Measurements from ENCODE around the gene GRM4. TPM values are rescaled to one million over a fixed set of nuclear protein-coding genes. Genes with fewer than 3 reads are reported as not detected.

The GRM4 gene
- total and polyA plus RNA-seq, 10 donors, result 0.02 to 0.26 (median 0.09) TPM; not detected in 3

DNA sequence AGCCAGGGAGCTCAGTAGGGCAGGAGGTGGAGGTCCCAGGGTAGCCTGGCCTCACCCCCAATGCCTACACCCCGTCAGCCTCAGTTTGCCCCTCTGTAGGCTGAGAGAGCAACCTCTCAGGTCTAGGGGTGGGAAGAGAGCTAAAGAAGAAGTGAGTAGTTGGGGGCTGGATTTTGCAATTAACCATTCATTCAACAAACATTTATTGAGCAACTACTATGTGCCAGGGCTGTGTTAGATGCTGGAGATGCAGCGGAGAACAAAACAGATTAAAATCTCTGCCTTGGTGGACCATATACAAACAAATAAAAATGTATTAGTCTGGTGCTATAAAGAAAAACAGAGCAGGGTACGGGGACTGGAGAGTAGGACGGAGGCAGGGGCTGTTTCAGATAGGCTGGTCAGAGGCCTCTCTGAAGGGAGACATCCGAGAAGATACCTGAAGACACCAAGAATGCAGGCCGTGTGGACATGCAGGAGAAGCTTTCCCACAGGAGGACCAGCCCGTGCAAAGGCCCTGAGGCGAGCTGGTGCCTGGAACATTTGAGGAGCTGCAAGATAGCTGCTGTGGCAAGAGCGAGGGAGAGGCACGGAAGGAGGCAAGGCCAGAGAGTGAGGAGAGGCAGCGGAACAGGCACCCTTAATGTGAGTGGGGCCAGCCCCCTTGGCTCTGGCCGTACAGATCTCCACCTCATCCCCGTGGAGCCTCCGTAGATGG lies 60.3 kb downstream of the GRM4 start:
- 87 to 94% (median 87%) methylated on average over 13 to 14 of the region's 14 CpGs for WGBS, 5 donors
- no peak overlapping the region for H3K4me3 ChIP-seq
- no peaks in the 10 kb centered on the region for H3K36me3 ChIP-seq
- no peak overlapping the region for H3K27ac ChIP-seq
- no peak for DNase-seq
- TF ChIP-seq POLR2A (IDR thresholded peaks at IDR 0.05) (no peak), POLR2AphosphoS5 (IDR thresholded peaks at IDR 0.05) (no peak)
- TF ChIP-seq, protein P1, sequence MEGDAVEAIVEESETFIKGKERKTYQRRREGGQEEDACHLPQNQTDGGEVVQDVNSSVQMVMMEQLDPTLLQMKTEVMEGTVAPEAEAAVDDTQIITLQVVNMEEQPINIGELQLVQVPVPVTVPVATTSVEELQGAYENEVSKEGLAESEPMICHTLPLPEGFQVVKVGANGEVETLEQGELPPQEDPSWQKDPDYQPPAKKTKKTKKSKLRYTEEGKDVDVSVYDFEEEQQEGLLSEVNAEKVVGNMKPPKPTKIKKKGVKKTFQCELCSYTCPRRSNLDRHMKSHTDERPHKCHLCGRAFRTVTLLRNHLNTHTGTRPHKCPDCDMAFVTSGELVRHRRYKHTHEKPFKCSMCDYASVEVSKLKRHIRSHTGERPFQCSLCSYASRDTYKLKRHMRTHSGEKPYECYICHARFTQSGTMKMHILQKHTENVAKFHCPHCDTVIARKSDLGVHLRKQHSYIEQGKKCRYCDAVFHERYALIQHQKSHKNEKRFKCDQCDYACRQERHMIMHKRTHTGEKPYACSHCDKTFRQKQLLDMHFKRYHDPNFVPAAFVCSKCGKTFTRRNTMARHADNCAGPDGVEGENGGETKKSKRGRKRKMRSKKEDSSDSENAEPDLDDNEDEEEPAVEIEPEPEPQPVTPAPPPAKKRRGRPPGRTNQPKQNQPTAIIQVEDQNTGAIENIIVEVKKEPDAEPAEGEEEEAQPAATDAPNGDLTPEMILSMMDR (IDR thresholded peaks at IDR 0.05 in 8 of 11, conservative IDR thresholded peaks at IDR 0.05 in 3 of 11), result no peak
- no peaks in the 10 kb centered on the region for H3K9me3 ChIP-seq
- H3K4me1 ChIP-seq, result no peaks in the 10 kb centered on the region
- peaks cover 0 to 3% (median 0%) of the 10 kb centered on the region in 7 donors for H3K27me3 ChIP-seq (replicated peaks in 1 of 7)
- intact Hi-C loops (cut with DNase I; ENCODE audit: low total_unique reads), result no loop called here

- Histone ChIP-seq H3K27me3 (replicated peaks in 1 of 7) (peaks cover 0 to 8% (median 0%) of the 10 kb centered on the region in 7 donors), H3K36me3 (no peaks in the 10 kb centered on the region), H3K4me3 (no peak overlapping the region), H3K9me3 (no peaks in the 10 kb centered on the region), H3K27ac (no peak overlapping the region), H3K4me1 (no peaks in the 10 kb centered on the region)
- no peak for TF ChIP-seq POLR2AphosphoS5 (IDR thresholded peaks at IDR 0.05)
- TF ChIP-seq, protein P1 (IDR thresholded peaks at IDR 0.05 in 8 of 11, conservative IDR thresholded peaks at IDR 0.05 in 3 of 11), result no peak
- TF ChIP-seq POLR2A (IDR thresholded peaks at IDR 0.05), result no peak
- intact Hi-C loops (cut with DNase I; ENCODE audit: low total_unique reads), result no loop called here
- DNase-seq, result no peak
- 59 to 82% (median 75%) methylated on average over 10 to 13 of the region's 13 CpGs for WGBS, 5 donors
Measured at GRCh38 chr6:34084591-34085290, 61.1 kb downstream of the GRM4 start.

DNA sequence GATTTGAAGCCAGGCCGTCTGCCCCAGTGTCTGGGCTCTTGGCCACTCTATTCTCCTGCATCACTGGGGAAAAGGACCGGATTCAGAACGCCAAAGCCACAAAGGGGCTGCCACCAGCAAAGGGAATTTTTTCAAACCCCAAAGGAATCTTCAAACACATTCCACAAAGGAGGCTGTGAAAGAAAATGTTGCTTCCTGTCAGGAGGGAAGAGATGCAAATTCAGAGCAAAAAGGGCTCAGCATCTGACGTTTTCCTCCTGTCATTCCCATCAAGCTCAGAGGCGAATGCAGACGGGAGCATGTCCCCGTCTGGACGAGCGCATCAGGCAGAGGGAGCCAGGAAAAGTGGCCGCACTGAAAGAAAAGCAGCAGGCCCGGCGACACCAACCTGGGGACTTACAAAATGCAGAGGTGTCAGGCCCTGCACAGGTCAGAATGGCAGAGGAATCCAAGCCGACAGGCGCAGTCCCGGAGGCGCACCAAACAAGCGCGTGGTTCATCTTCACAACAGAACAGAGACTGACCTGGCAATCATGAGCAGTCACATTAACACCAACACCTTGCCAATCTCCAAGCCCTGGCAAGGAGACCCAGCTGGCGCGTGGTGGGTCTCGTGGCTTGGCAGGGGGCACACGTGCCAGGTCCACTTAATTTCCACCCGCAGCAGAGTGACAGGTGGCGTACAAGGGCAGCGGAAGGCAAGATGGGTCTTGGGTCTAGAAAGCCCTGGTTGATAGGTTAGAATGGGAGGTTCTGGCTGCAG lies 62.8 kb downstream of the GRM4 start:
- 78 to 85% (median 81%) methylated on average over 24 to 25 of the region's 25 CpGs for WGBS, 5 donors
- intact Hi-C loops (cut with DNase I; ENCODE audit: low total_unique reads), result no loop called here
- TF ChIP-seq, protein P1 (IDR thresholded peaks at IDR 0.05 in 8 of 11, conservative IDR thresholded peaks at IDR 0.05 in 3 of 11), result no peak
- TF ChIP-seq POLR2AphosphoS5 (IDR thresholded peaks at IDR 0.05) (no peak), POLR2A (IDR thresholded peaks at IDR 0.05) (no peak)

More for the DNA sequence above, 62.8 kb downstream of the GRM4 start:
- DNase-seq, result no peak
- Histone ChIP-seq H3K4me3 (no peak overlapping the region), H3K27ac (no peak overlapping the region), H3K9me3 (no peaks in the 10 kb centered on the region), H3K4me1 (no peaks in the 10 kb centered on the region), H3K36me3 (no peaks in the 10 kb centered on the region), H3K27me3 (replicated peaks in 1 of 7) (peaks cover 0 to 18% (median 0%) of the 10 kb centered on the region in 7 donors)
